Testis (tissue), 2 donors: ENCODE results near the gene SCN9A.

Experiments
- POLR2A ChIP-seq: fragments of 450-650 bp; IDR thresholded peaks from one replicate; pipeline ENCODE4 v1.6.1; 2017; ENCODE audit warnings: antibody characterized with exemption, mild to moderate bottlenecking, moderate library complexity
- TF ChIP-seq, protein P1 (sequence below), 3 experiments: fragments of 450-650 bp in 2 of 3; fragments of 200-600 bp in 1 of 3; sonication (generic) in 1 of 3; IDR thresholded peaks; one replicate each; pipeline ENCODE4 v1.5.1; 2016 to 2019; ENCODE audit warnings: antibody characterized with exemption in 3 of 3, mild to moderate bottlenecking in 2 of 3, moderate library complexity in 1 of 3

DNA sequence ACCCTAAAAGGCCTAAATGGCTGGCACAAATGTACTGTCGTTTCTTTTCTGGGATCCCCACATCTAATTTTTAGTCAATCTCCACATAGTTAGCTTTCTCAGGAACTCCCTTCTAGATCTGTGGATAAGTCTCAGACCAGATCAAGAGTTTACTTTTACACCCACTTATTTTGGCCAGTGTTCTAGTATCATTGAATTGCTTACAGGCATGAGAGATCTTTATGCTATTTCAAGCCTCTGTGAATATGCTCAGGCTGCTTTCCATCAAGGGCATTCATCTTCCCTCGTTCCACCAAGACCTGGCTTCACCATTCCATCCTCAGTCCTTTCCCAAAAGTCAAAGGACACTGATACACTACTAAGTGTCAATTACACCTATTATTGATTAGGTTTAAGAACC lies 220.2 kb downstream of the SCN9A start:
- no peak for TF ChIP-seq POLR2A
- TF ChIP-seq, protein P1, sequence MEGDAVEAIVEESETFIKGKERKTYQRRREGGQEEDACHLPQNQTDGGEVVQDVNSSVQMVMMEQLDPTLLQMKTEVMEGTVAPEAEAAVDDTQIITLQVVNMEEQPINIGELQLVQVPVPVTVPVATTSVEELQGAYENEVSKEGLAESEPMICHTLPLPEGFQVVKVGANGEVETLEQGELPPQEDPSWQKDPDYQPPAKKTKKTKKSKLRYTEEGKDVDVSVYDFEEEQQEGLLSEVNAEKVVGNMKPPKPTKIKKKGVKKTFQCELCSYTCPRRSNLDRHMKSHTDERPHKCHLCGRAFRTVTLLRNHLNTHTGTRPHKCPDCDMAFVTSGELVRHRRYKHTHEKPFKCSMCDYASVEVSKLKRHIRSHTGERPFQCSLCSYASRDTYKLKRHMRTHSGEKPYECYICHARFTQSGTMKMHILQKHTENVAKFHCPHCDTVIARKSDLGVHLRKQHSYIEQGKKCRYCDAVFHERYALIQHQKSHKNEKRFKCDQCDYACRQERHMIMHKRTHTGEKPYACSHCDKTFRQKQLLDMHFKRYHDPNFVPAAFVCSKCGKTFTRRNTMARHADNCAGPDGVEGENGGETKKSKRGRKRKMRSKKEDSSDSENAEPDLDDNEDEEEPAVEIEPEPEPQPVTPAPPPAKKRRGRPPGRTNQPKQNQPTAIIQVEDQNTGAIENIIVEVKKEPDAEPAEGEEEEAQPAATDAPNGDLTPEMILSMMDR (IDR thresholded peaks at IDR 0.05) = no peak
